Measurements from ENCODE around the gene ALDH3B2.

The ALDH3B2 gene

DNA sequence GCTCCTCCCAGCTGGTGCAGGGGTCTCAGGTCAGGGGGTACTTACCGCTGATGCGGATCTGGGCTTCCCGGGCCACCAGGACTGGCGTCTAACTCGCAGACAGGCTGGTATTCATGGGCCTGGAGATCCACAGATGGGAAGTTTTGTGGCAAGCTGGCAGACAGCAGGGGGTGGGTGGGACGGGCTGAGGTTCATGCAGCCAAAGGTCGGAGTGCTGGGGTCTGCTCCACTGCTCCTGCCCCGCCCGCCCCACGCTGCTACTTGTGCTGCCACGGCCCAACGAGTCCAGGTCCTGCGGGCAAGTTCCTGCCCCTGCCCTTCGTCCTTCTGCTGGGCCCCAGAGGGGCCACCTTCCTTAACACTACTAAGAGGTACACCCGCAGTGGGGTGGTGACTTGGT is 27.0 kb downstream of the ALDH3B2 start:
- ChIA-PET POLR2A (ENCODE audit: low non-redundant PET) (no interaction called here), CTCF (interaction anchor here (0.6 kb wide), 1 partner anchor 17 kb away, joined by 3 read pairs; no protein-coding TSS in a partner anchor)
- no peak for DNase-seq (ENCODE audit: low spot score)
- no peak overlapping the region for H3K27ac ChIP-seq
- TF ChIP-seq, protein P1, sequence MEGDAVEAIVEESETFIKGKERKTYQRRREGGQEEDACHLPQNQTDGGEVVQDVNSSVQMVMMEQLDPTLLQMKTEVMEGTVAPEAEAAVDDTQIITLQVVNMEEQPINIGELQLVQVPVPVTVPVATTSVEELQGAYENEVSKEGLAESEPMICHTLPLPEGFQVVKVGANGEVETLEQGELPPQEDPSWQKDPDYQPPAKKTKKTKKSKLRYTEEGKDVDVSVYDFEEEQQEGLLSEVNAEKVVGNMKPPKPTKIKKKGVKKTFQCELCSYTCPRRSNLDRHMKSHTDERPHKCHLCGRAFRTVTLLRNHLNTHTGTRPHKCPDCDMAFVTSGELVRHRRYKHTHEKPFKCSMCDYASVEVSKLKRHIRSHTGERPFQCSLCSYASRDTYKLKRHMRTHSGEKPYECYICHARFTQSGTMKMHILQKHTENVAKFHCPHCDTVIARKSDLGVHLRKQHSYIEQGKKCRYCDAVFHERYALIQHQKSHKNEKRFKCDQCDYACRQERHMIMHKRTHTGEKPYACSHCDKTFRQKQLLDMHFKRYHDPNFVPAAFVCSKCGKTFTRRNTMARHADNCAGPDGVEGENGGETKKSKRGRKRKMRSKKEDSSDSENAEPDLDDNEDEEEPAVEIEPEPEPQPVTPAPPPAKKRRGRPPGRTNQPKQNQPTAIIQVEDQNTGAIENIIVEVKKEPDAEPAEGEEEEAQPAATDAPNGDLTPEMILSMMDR (conservative IDR thresholded peaks at IDR 0.05; ENCODE audit: low read depth), result no peak

DNA sequence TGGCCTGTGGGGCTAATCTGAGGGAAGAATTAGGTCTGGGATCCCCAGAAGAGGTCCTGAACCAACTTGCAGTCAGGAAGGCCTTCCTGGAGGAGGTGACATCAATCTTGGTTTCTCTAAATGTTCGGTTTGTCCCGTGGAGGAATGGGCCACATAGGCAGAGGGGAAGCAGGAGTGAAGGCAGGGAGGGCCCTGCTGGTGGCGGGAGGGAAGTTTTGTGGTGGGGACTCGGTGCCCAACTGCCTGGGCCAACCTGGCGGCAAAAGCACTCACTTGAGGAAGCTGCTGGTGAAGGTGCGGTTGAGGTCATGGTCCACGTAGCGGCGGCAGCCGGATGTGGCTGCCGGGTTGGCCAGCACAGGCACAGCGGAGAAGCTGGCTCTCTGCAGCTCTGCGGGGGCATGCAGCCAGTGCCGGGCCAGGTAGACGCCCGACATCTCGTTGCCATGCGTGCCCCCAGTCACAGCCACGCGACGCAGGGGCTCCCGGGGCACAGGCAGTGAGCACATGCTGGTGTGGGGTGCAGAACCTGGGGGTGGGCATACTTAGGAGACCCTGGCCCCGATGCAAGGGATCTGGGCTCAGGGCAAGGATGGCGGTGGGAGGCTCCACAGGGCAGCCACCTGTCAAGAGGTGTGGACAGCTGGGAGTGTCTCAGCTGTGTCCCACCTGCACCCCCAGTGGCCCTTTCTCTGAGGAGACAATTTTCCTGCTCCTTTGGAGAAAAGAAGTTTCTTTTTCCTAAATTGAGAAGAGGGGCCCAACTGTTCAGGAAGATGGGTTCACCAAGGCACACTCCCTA is 27.7 kb downstream of the ALDH3B2 start:
- DNase-seq (ENCODE audit: low spot score), result no peak
- CTCF ChIA-PET, result interaction anchor here (0.6 to 0.9 kb wide), 3 partner anchors 7 to 17 kb away, joined by 3 to 4 read pairs (median 3); no protein-coding TSS in a partner anchor
- H3K27ac ChIP-seq, result no peak overlapping the region
- TF ChIP-seq, protein P1 (conservative IDR thresholded peaks at IDR 0.05; ENCODE audit: low read depth), result no peak
- POLR2A ChIA-PET (ENCODE audit: low non-redundant PET), result no interaction called here

DNA sequence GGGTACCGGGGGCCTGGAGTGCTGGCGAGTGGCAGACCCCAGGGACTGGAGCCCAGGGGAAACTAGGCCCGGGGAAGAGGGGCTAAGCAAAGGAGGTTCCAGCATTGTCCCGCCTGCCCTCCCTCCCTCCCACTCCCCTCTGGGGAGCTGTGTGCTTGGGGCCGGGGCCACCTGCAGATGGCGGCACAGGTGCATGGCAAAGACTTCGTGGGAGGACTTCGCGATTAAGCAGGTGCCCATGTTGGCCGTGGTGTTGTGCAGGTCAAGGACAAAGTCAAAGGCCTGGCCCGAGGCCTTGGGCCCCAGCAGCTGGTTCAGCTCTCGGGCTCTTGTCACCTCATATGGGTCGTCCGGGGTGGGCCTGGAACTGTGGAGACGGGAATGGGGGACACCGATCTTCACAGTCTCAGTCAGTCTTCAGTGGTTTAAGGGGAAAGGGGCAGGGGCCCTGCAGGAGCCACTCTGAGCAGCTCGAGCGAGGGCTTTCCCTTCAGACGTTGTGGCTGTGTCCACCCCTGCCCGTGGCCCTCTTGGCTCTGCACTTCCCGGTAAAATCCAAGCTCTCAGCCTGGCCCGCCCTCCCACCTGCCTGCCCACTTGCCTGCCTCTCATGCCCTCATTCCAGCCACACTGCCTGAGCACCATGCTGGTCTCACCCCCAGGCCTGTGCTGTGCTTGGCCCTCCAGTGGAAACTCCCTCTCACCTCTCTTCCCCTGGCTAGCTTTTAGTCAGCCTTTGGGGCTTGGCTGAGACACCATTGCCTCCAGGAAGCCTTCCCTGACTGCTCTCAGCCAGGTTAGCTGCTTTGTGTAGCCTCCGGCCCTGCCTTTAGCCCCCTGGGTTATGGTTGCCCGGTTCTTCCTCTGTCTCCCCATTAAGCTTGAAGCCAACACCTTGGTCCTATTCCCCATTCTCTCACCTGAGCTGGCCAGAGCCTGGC is 28.6 kb downstream of the ALDH3B2 start:
- POLR2A ChIA-PET (ENCODE audit: low non-redundant PET), result no interaction called here
- TF ChIP-seq, protein P1 (conservative IDR thresholded peaks at IDR 0.05; ENCODE audit: low read depth), result no peak
- no peak overlapping the region for H3K27ac ChIP-seq
- DNase-seq (ENCODE audit: low spot score), result no peak
- CTCF ChIA-PET, result interaction anchor here (0.6 to 1.2 kb wide), 4 partner anchors 8 to 79 kb away, joined by 3 to 5 read pairs (median 4); no protein-coding TSS in a partner anchor

DNA sequence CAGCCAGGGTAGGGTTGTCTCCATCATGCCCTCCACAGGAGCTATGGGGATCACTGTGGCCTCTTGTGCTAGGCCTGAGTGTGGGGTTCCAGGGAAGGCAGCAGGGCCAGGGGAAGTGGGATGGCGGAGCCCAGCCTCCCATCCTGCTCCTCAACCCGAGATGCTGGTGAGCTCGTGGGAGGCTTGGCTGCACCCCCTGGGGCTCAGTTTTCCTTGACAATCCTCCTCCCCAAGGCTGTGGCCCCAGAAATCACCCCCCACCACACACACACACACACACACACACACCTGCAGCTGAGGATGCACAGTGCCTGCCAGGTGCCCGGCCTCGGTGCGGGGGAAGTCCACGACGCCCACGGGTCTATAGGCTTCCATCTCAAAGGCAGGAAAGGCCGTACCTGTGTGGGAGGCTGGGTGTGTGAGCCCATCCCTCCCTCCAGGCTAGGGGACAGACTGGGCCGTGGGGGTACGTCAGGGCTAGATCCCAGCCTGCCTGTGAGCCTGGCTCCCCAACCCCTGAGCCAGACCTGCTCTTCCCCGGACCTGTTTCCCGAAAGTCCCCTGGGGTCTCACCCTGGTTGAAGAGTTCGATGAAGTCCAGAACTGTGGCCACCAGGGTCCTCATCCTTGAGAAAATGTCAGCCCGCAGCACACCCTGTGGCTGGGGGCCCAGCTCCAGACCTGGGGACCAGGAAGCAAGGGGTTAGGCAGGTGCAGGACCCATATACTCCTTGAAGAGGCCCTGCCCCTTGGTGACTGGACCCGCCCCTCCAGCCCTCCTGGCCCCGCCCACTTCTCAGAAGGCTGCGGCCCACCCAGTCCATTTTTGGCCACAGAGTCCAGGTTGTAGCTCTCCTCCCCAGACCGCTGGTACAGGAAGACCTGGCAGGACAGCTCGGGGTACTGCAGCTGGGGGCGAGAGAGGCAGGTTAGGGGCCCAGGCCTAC is 29.7 kb downstream of the ALDH3B2 start:
- POLR2A ChIA-PET (ENCODE audit: low non-redundant PET), result no interaction called here
- no peak for DNase-seq (ENCODE audit: low spot score)
- H3K27ac ChIP-seq, result no peak overlapping the region
- CTCF ChIA-PET, result interaction anchor here (0.6 to 1.2 kb wide), 4 partner anchors 11 to 78 kb away, joined by 3 to 6 read pairs (median 4); no protein-coding TSS in a partner anchor
- TF ChIP-seq, protein P1 (conservative IDR thresholded peaks at IDR 0.05; ENCODE audit: low read depth), result no peak

DNA sequence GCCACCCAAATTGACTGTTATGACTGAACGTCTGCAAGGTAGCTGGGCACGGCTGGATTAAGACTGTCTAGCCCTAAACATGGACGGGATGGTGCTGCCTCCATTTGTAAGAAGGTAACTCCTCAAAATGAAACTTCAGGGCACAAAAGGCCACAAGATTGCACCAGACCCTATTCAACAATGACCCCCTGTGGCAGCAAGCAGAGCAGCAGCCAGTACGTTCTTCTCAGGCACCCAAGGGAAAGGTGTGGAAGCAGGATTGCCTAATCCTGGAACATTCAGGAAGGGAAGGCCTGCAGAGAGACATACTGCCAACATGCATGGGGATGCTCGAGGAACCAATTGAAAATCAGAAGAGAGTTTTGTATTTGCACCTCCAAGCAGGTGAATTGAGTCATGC is 30.4 kb downstream of the ALDH3B2 start:
- peak; percentile 34 for DNase-seq (ENCODE audit: low spot score)
- TF ChIP-seq, protein P1 (conservative IDR thresholded peaks at IDR 0.05; ENCODE audit: low read depth), result 0 out of 2 replicates have a peak, but pooled peaks have one; percentile 11
- no peak overlapping the region for H3K27ac ChIP-seq
- POLR2A ChIA-PET (ENCODE audit: low non-redundant PET), result no interaction called here
- CTCF ChIA-PET, result interaction anchor here (0.9 kb wide), 1 partner anchor 15 kb away, joined by 3 read pairs; no protein-coding TSS in a partner anchor

All from RWPE1 (cell line).